Mesenchymal stem cell (in vitro differentiated cells and primary cell): ENCODE measurements around the gene ZNF512. TPM values are rescaled to one million over a fixed set of nuclear protein-coding genes. Genes with fewer than 3 reads are reported as not detected.

Experiments used
- DNase-seq: peaks from one replicate; pipeline ENCODE4 v3.0.0-alpha.2; 2013
- H2AFZ ChIP-seq: one replicate; pipeline ENCODE4 v1.6.1; 2013; ENCODE audit warnings: low read depth, mild to moderate bottlenecking, control low read depth, inconsistent platforms, low read length, moderate library complexity
- H2AK5ac ChIP-seq: 2 replicates; pipeline ENCODE4 v1.6.1; 2013; ENCODE audit warnings: low read length, moderate library complexity, mild to moderate bottlenecking, inconsistent platforms; ENCODE audit not compliant: severe bottlenecking
- H2BK120ac ChIP-seq: one replicate; pipeline ENCODE4 v1.6.1; 2013; ENCODE audit warnings: low read depth, mild to moderate bottlenecking, inconsistent platforms, low read length, moderate library complexity
- H2BK12ac ChIP-seq, 2 experiments: one replicate each; pipeline ENCODE4 v1.6.1; 2013; ENCODE audit warnings: inconsistent platforms in 2 of 2, low read length in 2 of 2, mild to moderate bottlenecking in 2 of 2, moderate library complexity in 2 of 2, control low read depth in 1 of 2
- H2BK15ac ChIP-seq: one replicate; pipeline ENCODE4 v1.6.1; 2013; ENCODE audit warnings: mild to moderate bottlenecking, low read depth, inconsistent platforms; ENCODE audit not compliant: poor library complexity, severe bottlenecking
- H2BK5ac ChIP-seq: 2 replicates; pipeline ENCODE4 v1.6.1; 2013; ENCODE audit warnings: low read depth, mild to moderate bottlenecking, low read length, control low read depth, inconsistent platforms; ENCODE audit not compliant: poor library complexity, severe bottlenecking
- H3K14ac ChIP-seq, 2 experiments: one replicate each; pipeline ENCODE4 v1.6.1; 2013; ENCODE audit warnings: inconsistent platforms in 2 of 2, low read length in 2 of 2, control low read depth in 1 of 2, mild to moderate bottlenecking in 1 of 2, moderate library complexity in 1 of 2
- H3K18ac ChIP-seq, 2 experiments: one replicate each; pipeline ENCODE4 v1.6.1; 2013; ENCODE audit warnings: inconsistent platforms in 2 of 2, low read length in 2 of 2, control low read depth in 1 of 2, low read depth in 1 of 2, mild to moderate bottlenecking in 1 of 2
- H3K23ac ChIP-seq, 2 experiments: one replicate each; pipeline ENCODE4 v1.6.1; 2013; ENCODE audit warnings: inconsistent platforms in 2 of 2, low read length in 2 of 2, mild to moderate bottlenecking in 2 of 2, moderate library complexity in 2 of 2, control low read depth in 1 of 2
- H3K27ac ChIP-seq: 2 replicates; pipeline ENCODE4 v1.5.1; 2013; ENCODE audit warnings: mild to moderate bottlenecking, moderate library complexity, low read length, control low read depth, inconsistent platforms; ENCODE audit not compliant: poor library complexity, severe bottlenecking
- H3K27me3 ChIP-seq, 2 experiments: 2 replicates each; pipeline versions ENCODE4 v1.6.1 to v1.7.0; 2013; ENCODE audit warnings: low read length in 2 of 2, mild to moderate bottlenecking in 2 of 2, moderate library complexity in 2 of 2, control low read depth in 1 of 2, inconsistent platforms in 1 of 2; ENCODE audit not compliant: control insufficient read depth in 1 of 2, insufficient read depth in 1 of 2
- H3K36me3 ChIP-seq, 2 experiments: 2 replicates each; pipeline versions ENCODE4 v1.6.1 to v1.7.0; 2013; ENCODE audit warnings: low read length in 2 of 2, control low read depth in 1 of 2, inconsistent platforms in 1 of 2, low read depth in 1 of 2, mild to moderate bottlenecking in 1 of 2; ENCODE audit not compliant: insufficient read depth in 2 of 2, control insufficient read depth in 1 of 2
- H3K4ac ChIP-seq, 2 experiments: one replicate each; pipeline ENCODE4 v1.6.1; 2013; ENCODE audit warnings: inconsistent platforms in 2 of 2, low read length in 2 of 2, mild to moderate bottlenecking in 2 of 2, moderate library complexity in 2 of 2, control low read depth in 1 of 2, low read depth in 1 of 2
- H3K4me1 ChIP-seq: 2 replicates; pipeline ENCODE4 v1.6.1; 2013; ENCODE audit warnings: low read depth, low read length, control low read depth; ENCODE audit not compliant: control insufficient read depth, insufficient read depth
- H3K4me2 ChIP-seq: 2 replicates; pipeline ENCODE4 v1.6.1; 2013; ENCODE audit warnings: low read length, mild to moderate bottlenecking, inconsistent platforms; ENCODE audit not compliant: poor library complexity, severe bottlenecking
- H3K4me3 ChIP-seq, 2 experiments: 2 replicates each; pipeline versions ENCODE4 v1.5.1 to v1.7.0; 2013; ENCODE audit warnings: low read length in 2 of 2, mild to moderate bottlenecking in 2 of 2, control low read depth in 1 of 2, low read depth in 1 of 2; ENCODE audit not compliant: insufficient read depth in 1 of 2
- H3K79me1 ChIP-seq: replicated peaks from 2 replicates; pipeline ENCODE4 v1.6.1; 2013; ENCODE audit warnings: mild to moderate bottlenecking, control low read depth, low read length, inconsistent platforms; ENCODE audit not compliant: poor library complexity, severe bottlenecking
- H3K9ac ChIP-seq: 2 replicates; pipeline ENCODE4 v1.7.0; 2013; ENCODE audit warnings: mild to moderate bottlenecking, low read length, moderate library complexity
- H3K9me3 ChIP-seq: 2 replicates; pipeline ENCODE4 v1.7.0; 2013; ENCODE audit warnings: mild to moderate bottlenecking, low read length; ENCODE audit not compliant: control insufficient read depth
- H4K8ac ChIP-seq: one replicate; pipeline ENCODE4 v1.6.1; 2013; ENCODE audit warnings: inconsistent platforms, mild to moderate bottlenecking, low read length, moderate library complexity
- H4K91ac ChIP-seq: one replicate; pipeline ENCODE4 v1.6.1; 2013; ENCODE audit warnings: mild to moderate bottlenecking, low read length, inconsistent platforms
- WGBS: methylation state at CpG from one replicate; pipeline ENCODE4 v1.1.7; 2013; ENCODE audit warnings: mixed read lengths; 5-methylcytosine and 5-hydroxymethylcytosine counted together
- small RNA-seq: library from polyadenylated mRNA; stranded (forward); fragments of <200 nt; extraction: miRNeasy Mini kit (QIAGEN cat#:217004); gene quantifications from one replicate; pipeline ENCODE3, GENCODE V24; 2013; ENCODE audit warnings: low read depth

Gene ZNF512

DNA sequence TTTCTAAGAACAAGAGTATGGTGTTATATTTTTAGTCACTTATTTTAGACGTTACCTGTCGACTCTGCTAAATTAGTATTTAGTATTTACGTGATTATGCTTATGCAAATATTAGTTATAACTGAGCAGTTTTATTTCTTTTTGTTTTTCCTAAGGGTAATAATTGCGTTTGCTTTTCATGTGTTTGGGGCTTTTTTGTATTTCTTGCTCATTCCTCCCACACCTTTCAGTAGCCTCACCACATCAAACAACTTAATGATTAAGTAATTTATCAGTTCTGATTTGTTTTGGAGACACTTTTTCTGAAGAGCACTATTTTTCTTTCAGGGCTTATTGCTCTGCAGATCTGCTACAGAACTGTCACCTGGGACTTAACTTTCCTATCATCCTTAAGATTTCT, 88.4 kb downstream of the ZNF512 start:
- 90% methylated on average over 2 of the region's 4 CpGs for WGBS
- H3K9me3 ChIP-seq = no peaks in the 10 kb centered on the region
- H3K79me1 ChIP-seq = peaks cover 5% of the 10 kb centered on the region
- no peak overlapping the region for H3K27ac ChIP-seq
- H3K14ac ChIP-seq = no peak overlapping the region
- H2BK12ac ChIP-seq = no peak overlapping the region
- H4K91ac ChIP-seq = no peak overlapping the region
- no peaks in the 10 kb centered on the region for H3K4me1 ChIP-seq
- no peak overlapping the region for H2AFZ ChIP-seq
- no peak overlapping the region for H4K8ac ChIP-seq
- no peak overlapping the region for H3K23ac ChIP-seq
- H3K27me3 ChIP-seq = no peaks in the 10 kb centered on the region
- no peak overlapping the region for H2BK15ac ChIP-seq
- H3K4ac ChIP-seq = no peak overlapping the region
- H3K4me2 ChIP-seq = no peak overlapping the region
- no peak overlapping the region for H2BK120ac ChIP-seq
- no peak for DNase-seq
- no peak overlapping the region for H2AK5ac ChIP-seq
- no peak overlapping the region for H2BK5ac ChIP-seq
- H3K9ac ChIP-seq = no peak overlapping the region
- H3K18ac ChIP-seq = no peak overlapping the region
- no peak overlapping the region for H3K4me3 ChIP-seq
- H3K36me3 ChIP-seq = peaks cover 9 to 80% of the 10 kb centered on the region in 2 experiments

Small RNA genes within 50 kb of the gene (small RNA-seq; reads per million reads assigned to genes)
- gene RF00340 = not detected
